Measurements from ENCODE around the gene HIVEP3.

- TF ChIP-seq CTCF (IDR thresholded peaks at IDR 0.05) (no peak), EP300 (IDR thresholded peaks at IDR 0.05) (no peak), POLR2AphosphoS5 (IDR thresholded peaks at IDR 0.05) (no peak)
These were observed 389.8 kb downstream of the HIVEP3 start for GRCh38 chr1:41528726-41529605.
